CD4-positive, alpha-beta T cell treated with Interleukin-17A for 1 hour (primary cell): ENCODE data around the gene ZNF831.
A peak's percentile ranks its signal among the peaks of the same experiment; 100 is the strongest.

Source experiments
- DNase-seq: peaks from one replicate; pipeline ENCODE4 v3.0.0-alpha.2; 2020

ZNF831 gene

GRCh38 chr20:59163631-59164530 is at the start of gene ZNF831:
Gene ZNF831, plus strand, starts transcription at chr20:59163821. Its CDS starts 27,199 bp downstream, at chr20:59191020.
- peak; percentile 87 for DNase-seq

- peak; percentile 40 for DNase-seq
Measured at GRCh38 chr20:59117526-59117925, 46.1 kb upstream of the ZNF831 start.

GRCh38 chr20:59118855-59119254 is 44.8 kb upstream of the ZNF831 start:
- no peak for DNase-seq

GRCh38 chr20:59120491-59120890 is 43.1 kb upstream of the ZNF831 start:
- peak; percentile 81 for DNase-seq

- no peak for DNase-seq
Measured at GRCh38 chr20:59120919-59121318, 42.7 kb upstream of the ZNF831 start.

GRCh38 chr20:59121714-59122565 is 41.7 kb upstream of the ZNF831 start:
- peak; percentile 82 for DNase-seq

GRCh38 chr20:59122566-59122919 is 41.1 kb upstream of the ZNF831 start:
- peak; percentile 45 for DNase-seq

GRCh38 chr20:59123011-59123677 is 40.5 kb upstream of the ZNF831 start:
- peak; percentile 68 for DNase-seq

GRCh38 chr20:59123678-59124255 is 39.9 kb upstream of the ZNF831 start:
- DNase-seq, result no peak

- no peak for DNase-seq
Measured at GRCh38 chr20:59124296-59125029, 39.2 kb upstream of the ZNF831 start.

GRCh38 chr20:59125332-59125731 is 38.3 kb upstream of the ZNF831 start:
- no peak for DNase-seq

- DNase-seq, result no peak
Measured at GRCh38 chr20:59125836-59126235, 37.8 kb upstream of the ZNF831 start.

GRCh38 chr20:59127839-59128238 is 35.8 kb upstream of the ZNF831 start:
- DNase-seq, result no peak

GRCh38 chr20:59131551-59132285 is 31.9 kb upstream of the ZNF831 start:
- DNase-seq, result no peak

GRCh38 chr20:59134182-59134581 is 29.4 kb upstream of the ZNF831 start:
- no peak for DNase-seq

- DNase-seq, result no peak
Measured at GRCh38 chr20:59135093-59135492, 28.5 kb upstream of the ZNF831 start.

- no peak for DNase-seq
Measured at GRCh38 chr20:59136027-59136426, 27.6 kb upstream of the ZNF831 start.

GRCh38 chr20:59137532-59137931 is 26.1 kb upstream of the ZNF831 start:
- no peak for DNase-seq

GRCh38 chr20:59138114-59138748 is 25.4 kb upstream of the ZNF831 start:
- no peak for DNase-seq

GRCh38 chr20:59139998-59140397 is 23.6 kb upstream of the ZNF831 start:
- no peak for DNase-seq
